Mucosa of stomach (tissue), 1 donor: ENCODE results near the gene SLC5A11.

Source experiments
- H3K27me3 ChIP-seq: one replicate; pipeline ENCODE4 v1.7.0; 2013; ENCODE audit warnings: mild to moderate bottlenecking, low read length; ENCODE audit not compliant: control insufficient read depth, insufficient read depth
- H3K36me3 ChIP-seq: one replicate; pipeline ENCODE4 v1.7.0; 2013; ENCODE audit warnings: low read length; ENCODE audit not compliant: control insufficient read depth, insufficient read depth
- H3K4me1 ChIP-seq: one replicate; pipeline ENCODE4 v1.7.0; 2013; ENCODE audit warnings: mild to moderate bottlenecking, low read length; ENCODE audit not compliant: control insufficient read depth, insufficient read depth
- H3K4me3 ChIP-seq: one replicate; pipeline ENCODE4 v1.7.0; 2013; ENCODE audit warnings: low read length
- H3K9ac ChIP-seq: one replicate; pipeline ENCODE4 v1.7.0; 2013; ENCODE audit warnings: mild to moderate bottlenecking, low read length, moderate library complexity
- H3K9me3 ChIP-seq: one replicate; pipeline ENCODE4 v1.7.0; 2013; ENCODE audit warnings: mild to moderate bottlenecking, low read length, moderate library complexity; ENCODE audit not compliant: control insufficient read depth
- donor health status: Pancreatic carcinoma.

The SLC5A11 gene

GRCh38 chr16:24935336-24935735 lies 89.6 kb downstream of the SLC5A11 start:
- Histone ChIP-seq H3K9me3 (no peaks in the 10 kb centered on the region), H3K9ac (no peak overlapping the region), H3K36me3 (peaks cover 3% of the 10 kb centered on the region), H3K27me3 (no peaks in the 10 kb centered on the region), H3K4me3 (no peak overlapping the region), H3K4me1 (no peaks in the 10 kb centered on the region)

- H3K4me1 ChIP-seq: no peaks in the 10 kb centered on the region
- no peak overlapping the region for H3K4me3 ChIP-seq
- H3K36me3 ChIP-seq: peaks cover 3% of the 10 kb centered on the region
- no peaks in the 10 kb centered on the region for H3K9me3 ChIP-seq
- no peak overlapping the region for H3K9ac ChIP-seq
- H3K27me3 ChIP-seq: no peaks in the 10 kb centered on the region
Measured at GRCh38 chr16:24936151-24936550, 90.4 kb downstream of the SLC5A11 start.

- no peaks in the 10 kb centered on the region for H3K4me1 ChIP-seq
- no peak overlapping the region for H3K9ac ChIP-seq
- H3K27me3 ChIP-seq: no peaks in the 10 kb centered on the region
- H3K4me3 ChIP-seq: no peak overlapping the region
- H3K36me3 ChIP-seq: peaks cover 3% of the 10 kb centered on the region
- no peaks in the 10 kb centered on the region for H3K9me3 ChIP-seq
Measured at GRCh38 chr16:24939224-24939623, 93.5 kb downstream of the SLC5A11 start.

GRCh38 chr16:24939738-24940137 lies 94.0 kb downstream of the SLC5A11 start:
- Histone ChIP-seq H3K36me3 (peaks cover 3% of the 10 kb centered on the region), H3K9ac (no peak overlapping the region), H3K4me3 (no peak overlapping the region), H3K4me1 (no peaks in the 10 kb centered on the region), H3K9me3 (no peaks in the 10 kb centered on the region), H3K27me3 (no peaks in the 10 kb centered on the region)

GRCh38 chr16:24943471-24943870 lies 97.7 kb downstream of the SLC5A11 start:
- H3K9me3 ChIP-seq: no peaks in the 10 kb centered on the region
- H3K4me3 ChIP-seq: no peak overlapping the region
- no peak overlapping the region for H3K9ac ChIP-seq
- H3K4me1 ChIP-seq: no peaks in the 10 kb centered on the region
- H3K27me3 ChIP-seq: no peaks in the 10 kb centered on the region
- H3K36me3 ChIP-seq: no peaks in the 10 kb centered on the region

- no peaks in the 10 kb centered on the region for H3K4me1 ChIP-seq
- no peaks in the 10 kb centered on the region for H3K27me3 ChIP-seq
- no peak overlapping the region for H3K9ac ChIP-seq
- no peaks in the 10 kb centered on the region for H3K9me3 ChIP-seq
- no peak overlapping the region for H3K4me3 ChIP-seq
- no peaks in the 10 kb centered on the region for H3K36me3 ChIP-seq
Measured at GRCh38 chr16:24944206-24944605, 98.4 kb downstream of the SLC5A11 start.

- no peak overlapping the region for H3K9ac ChIP-seq
- H3K9me3 ChIP-seq: no peaks in the 10 kb centered on the region
- H3K27me3 ChIP-seq: no peaks in the 10 kb centered on the region
- H3K36me3 ChIP-seq: no peaks in the 10 kb centered on the region
- H3K4me3 ChIP-seq: no peak overlapping the region
- no peaks in the 10 kb centered on the region for H3K4me1 ChIP-seq
Measured at GRCh38 chr16:24946155-24946554, 100.4 kb downstream of the SLC5A11 start.

- H3K36me3 ChIP-seq: peaks cover 10% of the 10 kb centered on the region
- H3K9me3 ChIP-seq: no peaks in the 10 kb centered on the region
- no peak overlapping the region for H3K9ac ChIP-seq
- H3K4me3 ChIP-seq: no peak overlapping the region
- H3K27me3 ChIP-seq: no peaks in the 10 kb centered on the region
- no peaks in the 10 kb centered on the region for H3K4me1 ChIP-seq
Measured at GRCh38 chr16:24950275-24950674, 104.5 kb downstream of the SLC5A11 start.

- H3K4me1 ChIP-seq: no peaks in the 10 kb centered on the region
Measured at GRCh38 chr16:24953306-24953705, 107.5 kb downstream of the SLC5A11 start.

GRCh38 chr16:24953721-24954120 lies 108.0 kb downstream of the SLC5A11 start:
- no peaks in the 10 kb centered on the region for H3K27me3 ChIP-seq
- no peaks in the 10 kb centered on the region for H3K4me1 ChIP-seq
- no peak overlapping the region for H3K4me3 ChIP-seq
- H3K9me3 ChIP-seq: no peaks in the 10 kb centered on the region
- H3K36me3 ChIP-seq: peaks cover 10% of the 10 kb centered on the region
- H3K9ac ChIP-seq: no peak overlapping the region

More at GRCh38 chr16:24953306-24953705, 107.5 kb downstream of the SLC5A11 start:
- Histone ChIP-seq H3K4me3 (no peak overlapping the region), H3K36me3 (peaks cover 10% of the 10 kb centered on the region), H3K9ac (no peak overlapping the region), H3K27me3 (no peaks in the 10 kb centered on the region), H3K9me3 (no peaks in the 10 kb centered on the region)

- no peak overlapping the region for H3K4me3 ChIP-seq
- H3K36me3 ChIP-seq: peaks cover 10% of the 10 kb centered on the region
- no peaks in the 10 kb centered on the region for H3K9me3 ChIP-seq
- no peaks in the 10 kb centered on the region for H3K27me3 ChIP-seq
- no peak overlapping the region for H3K9ac ChIP-seq
- H3K4me1 ChIP-seq: no peaks in the 10 kb centered on the region
Measured at GRCh38 chr16:24954137-24954536, 108.4 kb downstream of the SLC5A11 start.

GRCh38 chr16:24955975-24956731 lies 110.4 kb downstream of the SLC5A11 start:
- peaks cover 10% of the 10 kb centered on the region for H3K36me3 ChIP-seq
- H3K4me1 ChIP-seq: no peaks in the 10 kb centered on the region
- H3K9me3 ChIP-seq: no peaks in the 10 kb centered on the region
- H3K4me3 ChIP-seq: no peak overlapping the region
- no peaks in the 10 kb centered on the region for H3K27me3 ChIP-seq
- no peak overlapping the region for H3K9ac ChIP-seq

GRCh38 chr16:24957887-24958286 lies 112.1 kb downstream of the SLC5A11 start:
- H3K9me3 ChIP-seq: no peaks in the 10 kb centered on the region
- H3K36me3 ChIP-seq: peaks cover 19% of the 10 kb centered on the region
- H3K4me1 ChIP-seq: no peaks in the 10 kb centered on the region
- H3K4me3 ChIP-seq: no peak overlapping the region
- no peaks in the 10 kb centered on the region for H3K27me3 ChIP-seq
- H3K9ac ChIP-seq: no peak overlapping the region
